IPS-15b (cell line): ENCODE measurements around the gene STRIP2.
A peak's percentile ranks its signal among the peaks of the same experiment; 100 is the strongest.

Source experiments
- H3K27me3 ChIP-seq: one replicate; pipeline ENCODE4 v1.6.1; 2013; ENCODE audit warnings: low read length; ENCODE audit not compliant: control insufficient read depth, insufficient read depth
- H3K36me3 ChIP-seq: one replicate; pipeline ENCODE4 v1.6.1; 2013; ENCODE audit warnings: low read length; ENCODE audit not compliant: control insufficient read depth, insufficient read depth
- H3K4me1 ChIP-seq: one replicate; pipeline ENCODE4 v1.6.1; 2013; ENCODE audit warnings: mild to moderate bottlenecking, low read length; ENCODE audit not compliant: control insufficient read depth, insufficient read depth
- H3K4me3 ChIP-seq: one replicate; pipeline ENCODE4 v1.5.1; 2013; ENCODE audit warnings: low read depth, low read length
- H3K9ac ChIP-seq: one replicate; pipeline ENCODE4 v1.6.1; 2013; ENCODE audit warnings: low read depth, mild to moderate bottlenecking, low read length
- H3K9me3 ChIP-seq: one replicate; pipeline ENCODE4 v1.6.1; 2013; ENCODE audit warnings: mild to moderate bottlenecking, low read length; ENCODE audit not compliant: control insufficient read depth, insufficient read depth

Gene STRIP2

GRCh38 chr7:129501760-129502707 is 67.8 kb downstream of the STRIP2 start, which contains the start of gene SMKR1:
Gene SMKR1 (plus strand): TSS chr7:129502531. CDS start chr7:129502825, 294 bp downstream.
- Histone ChIP-seq H3K4me1 (no peaks in the 10 kb centered on the region), H3K36me3 (no peaks in the 10 kb centered on the region), H3K4me3 (peak within 1 kb of the TSS; percentile 81), H3K9me3 (no peaks in the 10 kb centered on the region), H3K9ac (no peak within 1 kb of the TSS), H3K27me3 (peaks cover 27% of the 10 kb centered on the region)

GRCh38 chr7:129502708-129503685 is 68.8 kb downstream of the STRIP2 start:
- Histone ChIP-seq H3K9ac (no peak overlapping the region), H3K36me3 (no peaks in the 10 kb centered on the region), H3K9me3 (no peaks in the 10 kb centered on the region), H3K4me3 (peak overlapping the region; percentile 67), H3K27me3 (peaks cover 27% of the 10 kb centered on the region), H3K4me1 (no peaks in the 10 kb centered on the region)

- H3K9ac ChIP-seq: no peak overlapping the region
- H3K9me3 ChIP-seq: no peaks in the 10 kb centered on the region
- H3K4me1 ChIP-seq: no peaks in the 10 kb centered on the region
- no peaks in the 10 kb centered on the region for H3K36me3 ChIP-seq
- H3K27me3 ChIP-seq: peaks cover 27% of the 10 kb centered on the region
- H3K4me3 ChIP-seq: no peak overlapping the region
Observed at GRCh38 chr7:129503725-129504124, 69.5 kb downstream of the STRIP2 start.

- Histone ChIP-seq H3K27me3 (no peaks in the 10 kb centered on the region), H3K4me3 (no peak overlapping the region), H3K9ac (no peak overlapping the region), H3K4me1 (peaks cover 2% of the 10 kb centered on the region), H3K36me3 (no peaks in the 10 kb centered on the region), H3K9me3 (no peaks in the 10 kb centered on the region)
Observed at GRCh38 chr7:129512192-129512591, 78.0 kb downstream of the STRIP2 start.

GRCh38 chr7:129513546-129513945 is 79.3 kb downstream of the STRIP2 start:
- peaks cover 2% of the 10 kb centered on the region for H3K4me1 ChIP-seq
- no peak overlapping the region for H3K4me3 ChIP-seq
- H3K9me3 ChIP-seq: no peaks in the 10 kb centered on the region
- H3K9ac ChIP-seq: no peak overlapping the region
- H3K27me3 ChIP-seq: no peaks in the 10 kb centered on the region
- no peaks in the 10 kb centered on the region for H3K36me3 ChIP-seq

GRCh38 chr7:129514683-129515082 is 80.5 kb downstream of the STRIP2 start:
- no peak overlapping the region for H3K9ac ChIP-seq
- H3K36me3 ChIP-seq: no peaks in the 10 kb centered on the region
- H3K9me3 ChIP-seq: no peaks in the 10 kb centered on the region
- H3K4me1 ChIP-seq: peaks cover 4% of the 10 kb centered on the region
- H3K4me3 ChIP-seq: no peak overlapping the region
- no peaks in the 10 kb centered on the region for H3K27me3 ChIP-seq

GRCh38 chr7:129515381-129515780 is 81.1 kb downstream of the STRIP2 start:
- Histone ChIP-seq H3K4me1 (peaks cover 6% of the 10 kb centered on the region), H3K4me3 (no peak overlapping the region), H3K27me3 (no peaks in the 10 kb centered on the region), H3K9ac (no peak overlapping the region), H3K36me3 (no peaks in the 10 kb centered on the region), H3K9me3 (no peaks in the 10 kb centered on the region)

GRCh38 chr7:129517931-129518330 is 83.7 kb downstream of the STRIP2 start:
- Histone ChIP-seq H3K9ac (no peak overlapping the region), H3K4me3 (no peak overlapping the region), H3K36me3 (no peaks in the 10 kb centered on the region), H3K27me3 (peaks cover 6% of the 10 kb centered on the region), H3K4me1 (peaks cover 6% of the 10 kb centered on the region), H3K9me3 (no peaks in the 10 kb centered on the region)

GRCh38 chr7:129519464-129519863 is 85.2 kb downstream of the STRIP2 start:
- no peak overlapping the region for H3K9ac ChIP-seq
- H3K4me1 ChIP-seq: peaks cover 6% of the 10 kb centered on the region
- no peak overlapping the region for H3K4me3 ChIP-seq

GRCh38 chr7:129522088-129522970 is 88.1 kb downstream of the STRIP2 start:
- H3K36me3 ChIP-seq: no peaks in the 10 kb centered on the region
- H3K27me3 ChIP-seq: peaks cover 6% of the 10 kb centered on the region
- peaks cover 4% of the 10 kb centered on the region for H3K4me1 ChIP-seq
- no peak overlapping the region for H3K9ac ChIP-seq
- H3K9me3 ChIP-seq: no peaks in the 10 kb centered on the region
- H3K4me3 ChIP-seq: no peak overlapping the region

More at GRCh38 chr7:129519464-129519863, 85.2 kb downstream of the STRIP2 start:
- H3K27me3 ChIP-seq: peaks cover 6% of the 10 kb centered on the region
- H3K9me3 ChIP-seq: no peaks in the 10 kb centered on the region
- no peaks in the 10 kb centered on the region for H3K36me3 ChIP-seq

GRCh38 chr7:129522971-129523340 is 88.7 kb downstream of the STRIP2 start:
- Histone ChIP-seq H3K4me3 (no peak overlapping the region), H3K4me1 (peaks cover 4% of the 10 kb centered on the region), H3K27me3 (peaks cover 6% of the 10 kb centered on the region)

More at GRCh38 chr7:129522971-129523340, 88.7 kb downstream of the STRIP2 start:
- no peak overlapping the region for H3K9ac ChIP-seq
- no peaks in the 10 kb centered on the region for H3K36me3 ChIP-seq
- H3K9me3 ChIP-seq: no peaks in the 10 kb centered on the region
